Measurements from ENCODE around the gene LYVE1. TPM values are rescaled to one million over a fixed set of nuclear protein-coding genes. Genes with fewer than 3 reads are reported as not detected.

The LYVE1 gene
- total RNA-seq, 2 experiments from 2014 or later = not detected

- Histone ChIP-seq H3K27me3 (ENCODE audit: control insufficient read depth in 1 of 2, insufficient read depth in 2 of 2, low read length in 2 of 2) (peaks cover 0 to 1% of the 10 kb centered on the region in 2 experiments), H3K4me1 (ENCODE audit: insufficient read depth, low read length) (no peaks in the 10 kb centered on the region), H3K27ac (ENCODE audit: low read depth in 1 of 2, low read length in 2 of 2) (no peak overlapping the region), H3K36me3 (ENCODE audit: insufficient read depth, low read length) (no peaks in the 10 kb centered on the region), H3K4me3 (ENCODE audit: low read length) (no peak overlapping the region), H3K9me3 (ENCODE audit: control insufficient read depth in 1 of 2, insufficient read depth in 1 of 2, low read length in 2 of 2) (no peaks in the 10 kb centered on the region)
- Mint-ChIP-seq H3K9me3 (no peaks in the 10 kb centered on the region), H3K4me3 (no peak overlapping the region), H3K4me1 (ENCODE audit: low read depth) (no peaks in the 10 kb centered on the region), H3K27me3 (peaks cover 5% of the 10 kb centered on the region), H3K36me3 (ENCODE audit: low read depth) (no peaks in the 10 kb centered on the region), H3K27ac (no peak overlapping the region)
- intact Hi-C loops (cut with DNase I, micrococcal nuclease) = no loop called here
- TF ChIP-seq, protein P1, sequence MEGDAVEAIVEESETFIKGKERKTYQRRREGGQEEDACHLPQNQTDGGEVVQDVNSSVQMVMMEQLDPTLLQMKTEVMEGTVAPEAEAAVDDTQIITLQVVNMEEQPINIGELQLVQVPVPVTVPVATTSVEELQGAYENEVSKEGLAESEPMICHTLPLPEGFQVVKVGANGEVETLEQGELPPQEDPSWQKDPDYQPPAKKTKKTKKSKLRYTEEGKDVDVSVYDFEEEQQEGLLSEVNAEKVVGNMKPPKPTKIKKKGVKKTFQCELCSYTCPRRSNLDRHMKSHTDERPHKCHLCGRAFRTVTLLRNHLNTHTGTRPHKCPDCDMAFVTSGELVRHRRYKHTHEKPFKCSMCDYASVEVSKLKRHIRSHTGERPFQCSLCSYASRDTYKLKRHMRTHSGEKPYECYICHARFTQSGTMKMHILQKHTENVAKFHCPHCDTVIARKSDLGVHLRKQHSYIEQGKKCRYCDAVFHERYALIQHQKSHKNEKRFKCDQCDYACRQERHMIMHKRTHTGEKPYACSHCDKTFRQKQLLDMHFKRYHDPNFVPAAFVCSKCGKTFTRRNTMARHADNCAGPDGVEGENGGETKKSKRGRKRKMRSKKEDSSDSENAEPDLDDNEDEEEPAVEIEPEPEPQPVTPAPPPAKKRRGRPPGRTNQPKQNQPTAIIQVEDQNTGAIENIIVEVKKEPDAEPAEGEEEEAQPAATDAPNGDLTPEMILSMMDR (IDR thresholded peaks at IDR 0.05) = no peak
- DNase-seq = no peak
- ATAC-seq (ENCODE audit: poor library complexity) = no peak
- POLR2A ChIA-PET = no interaction called here
- CTCF ChIA-PET = no interaction called here
Measured at GRCh38 chr11:10575346-10576034, 7.0 kb upstream of the LYVE1 start.

- Mint-ChIP-seq H3K27me3 (peaks cover 5% of the 10 kb centered on the region), H3K4me3 (no peak overlapping the region), H3K4me1 (ENCODE audit: low read depth) (no peaks in the 10 kb centered on the region), H3K36me3 (ENCODE audit: low read depth) (no peaks in the 10 kb centered on the region), H3K9me3 (no peaks in the 10 kb centered on the region), H3K27ac (no peak overlapping the region)
- CTCF ChIA-PET = no interaction called here
- Histone ChIP-seq H3K36me3 (ENCODE audit: insufficient read depth, low read length) (no peaks in the 10 kb centered on the region), H3K4me1 (ENCODE audit: insufficient read depth, low read length) (no peaks in the 10 kb centered on the region), H3K4me3 (ENCODE audit: low read length) (no peak overlapping the region), H3K9me3 (ENCODE audit: control insufficient read depth in 1 of 2, insufficient read depth in 1 of 2, low read length in 2 of 2) (no peaks in the 10 kb centered on the region), H3K27ac (ENCODE audit: low read depth in 1 of 2, low read length in 2 of 2) (no peak overlapping the region), H3K27me3 (ENCODE audit: control insufficient read depth in 1 of 2, insufficient read depth in 2 of 2, low read length in 2 of 2) (no peaks in the 10 kb centered on the region)
- intact Hi-C loops (cut with DNase I, micrococcal nuclease) = no loop called here
- no peak for DNase-seq
- no peak for ATAC-seq (ENCODE audit: poor library complexity)
- POLR2A ChIA-PET = interaction anchor here (0.6 kb wide), 1 partner anchor 12 kb away, joined by 4 read pairs; no protein-coding TSS in a partner anchor
- TF ChIP-seq, protein P1 (IDR thresholded peaks at IDR 0.05) = no peak
Measured at GRCh38 chr11:10573556-10573955, 5.1 kb upstream of the LYVE1 start.

DNA sequence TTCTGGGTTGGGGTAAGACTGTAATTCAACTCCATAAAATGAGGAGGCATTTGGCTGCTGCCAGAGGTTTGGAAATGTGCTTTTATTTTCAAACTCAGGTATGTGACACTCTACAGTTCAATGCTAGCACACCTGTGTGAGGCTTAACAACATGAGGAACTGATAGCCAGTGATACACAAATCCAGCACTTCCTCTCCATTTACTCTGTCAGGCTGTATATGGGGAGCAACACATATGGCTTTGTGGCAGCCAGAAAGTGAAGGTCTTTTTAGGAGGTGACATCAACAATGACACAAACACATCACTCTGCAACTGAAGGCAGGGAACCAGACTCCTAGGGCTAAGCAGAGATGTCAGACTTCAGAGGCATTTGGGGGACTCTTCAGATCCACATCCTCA, 4.6 kb upstream of the LYVE1 start:
- ChIA-PET POLR2A (interaction anchor here (0.6 kb wide), 1 partner anchor 13 kb away, joined by 4 read pairs; no protein-coding TSS in a partner anchor), CTCF (no interaction called here)
- Histone ChIP-seq H3K36me3 (ENCODE audit: insufficient read depth, low read length) (no peaks in the 10 kb centered on the region), H3K27me3 (ENCODE audit: control insufficient read depth in 1 of 2, insufficient read depth in 2 of 2, low read length in 2 of 2) (no peaks in the 10 kb centered on the region), H3K4me1 (ENCODE audit: insufficient read depth, low read length) (no peaks in the 10 kb centered on the region), H3K27ac (ENCODE audit: low read depth in 1 of 2, low read length in 2 of 2) (no peak overlapping the region), H3K4me3 (ENCODE audit: low read length) (no peak overlapping the region), H3K9me3 (ENCODE audit: control insufficient read depth in 1 of 2, insufficient read depth in 1 of 2, low read length in 2 of 2) (no peaks in the 10 kb centered on the region)
- intact Hi-C loops (cut with DNase I, micrococcal nuclease) = no loop called here
- Mint-ChIP-seq H3K27me3 (peaks cover 5% of the 10 kb centered on the region), H3K4me3 (no peak overlapping the region), H3K36me3 (ENCODE audit: low read depth) (no peaks in the 10 kb centered on the region), H3K9me3 (no peaks in the 10 kb centered on the region), H3K4me1 (ENCODE audit: low read depth) (no peaks in the 10 kb centered on the region), H3K27ac (no peak overlapping the region)
- ATAC-seq (ENCODE audit: poor library complexity) (no peak), DNase-seq (no peak)
- TF ChIP-seq, protein P1 (IDR thresholded peaks at IDR 0.05) = no peak

Measured in CD4-positive, alpha-beta T cell (primary cell).